HCT116 (cell line): Measurements from ENCODE around the gene PSME2. TPM values are rescaled to one million over a fixed set of nuclear protein-coding genes. Genes with fewer than 3 reads are reported as not detected.

ENCODE experiments used
- ATAC-seq: fragments of 200-7000 bp; cut with Tn5 transposase; 2 replicates; pipeline ENCODE4 v1.9.1; 2020; ENCODE audit warnings: mild to moderate bottlenecking, moderate library complexity
- BruUV-seq: library from RNA; stranded (reverse); fragments of 400-500 nt; replicated peaks from 2 replicates; lab custom pipeline; 2021; lab: Mats Ljungman, UMichigan
- CTCF ChIA-PET: fragments of 300-600 bp; sonication (Branson Sonifier 250); formaldehyde crosslinking; loops from one replicate; lab custom pipeline; 2021; ENCODE audit warnings: antibody characterized with exemption; lab: Charles Lee
- POLR2A ChIA-PET: fragments of 300-600, 350-600 bp; sonication (Branson Sonifier 250); formaldehyde crosslinking; loops from one replicate; lab custom pipeline; 2021; ENCODE audit warnings: antibody characterized with exemption; lab: Charles Lee
- RAD21 ChIA-PET, 2 experiments: fragments of 300-600 bp; sonication (Branson Sonifier 250); formaldehyde crosslinking; loops; one replicate each; lab custom pipeline; 2023; ENCODE audit warnings: low total read pairs in 2 of 2; ENCODE audit not compliant: uncharacterized antibody in 2 of 2, unreplicated experiment in 2 of 2, low non-redundant PET in 1 of 2; lab: Charles Lee
- DNase-seq: peaks from one replicate; pipeline ENCODE4 v3.0.0-alpha.2; 2010; ENCODE audit warnings: low read depth, low spot score
- H2AFZ ChIP-seq: fragments of 200-600 bp; shearing (Covaris generic), sonication (generic); 2 replicates; pipeline ENCODE4 v1.6.1; 2017; ENCODE audit warnings: low read depth, mixed run types, mixed read lengths, antibody characterized with exemption, low read length; ENCODE audit not compliant: poor library complexity, severe bottlenecking
- H3K27ac ChIP-seq: 2 replicates; pipeline ENCODE4 v1.5.1; 2012; ENCODE audit warnings: low read depth, low read length
- H3K27me3 ChIP-seq: fragments of 200-600 bp; sonication (generic); 2 replicates; pipeline ENCODE4 v1.6.1; 2016; ENCODE audit warnings: mixed run types, low read length, mixed read lengths; ENCODE audit not compliant: insufficient read depth
- H3K36me3 ChIP-seq, 2 experiments: fragments of 200-500 bp in 1 of 2; fragments of 200-600 bp in 1 of 2; sonication (Bioruptor generic) in 1 of 2; sonication (generic) in 1 of 2; 2 replicates each; pipeline versions ENCODE4 v1.5.1 to v1.6.1; 2014 to 2016; ENCODE audit warnings: low read length in 2 of 2, inconsistent platforms in 1 of 2, mixed read lengths in 1 of 2, mixed run types in 1 of 2; ENCODE audit not compliant: insufficient read depth in 2 of 2, control insufficient read depth in 1 of 2
- H3K4me1 ChIP-seq, 2 experiments: fragments of 200-600 bp in 1 of 2; sonication (generic) in 1 of 2; 2 replicates each; pipeline versions ENCODE4 v1.5.1 to v1.6.1; 2012 to 2017; ENCODE audit warnings: low read length in 2 of 2, inconsistent platforms in 1 of 2, mild to moderate bottlenecking in 1 of 2, mixed read lengths in 1 of 2, mixed run types in 1 of 2, moderate library complexity in 1 of 2; ENCODE audit not compliant: insufficient read depth in 2 of 2, control insufficient read depth in 1 of 2
- H3K4me2 ChIP-seq: fragments of 200-600 bp; sonication (generic); 2 replicates; pipeline ENCODE4 v1.6.1; 2017; ENCODE audit warnings: mixed run types, low read length, mixed read lengths
- H3K4me3 ChIP-seq, 2 experiments: fragments of 200-600 bp in 1 of 2; sonication (generic) in 1 of 2; replicated peaks in 1 of 2; 2 replicates each; pipeline ENCODE4 v1.5.1; 2011 to 2016; ENCODE audit warnings: low read length in 2 of 2, control low read depth in 1 of 2, low read depth in 1 of 2, mild to moderate bottlenecking in 1 of 2, mixed read lengths in 1 of 2, mixed run types in 1 of 2
- H3K79me2 ChIP-seq: fragments of 200-600 bp; sonication (generic); 2 replicates; pipeline ENCODE4 v1.6.1; 2017; ENCODE audit warnings: mild to moderate bottlenecking, mixed run types, low read length, moderate library complexity, mixed read lengths; ENCODE audit not compliant: insufficient read depth
- H3K9ac ChIP-seq: fragments of 200-600 bp; sonication (generic); 2 replicates; pipeline ENCODE4 v1.6.1; 2016; ENCODE audit warnings: low read length, mixed read lengths
- H3K9me2 ChIP-seq: fragments of 200-600 bp; sonication (generic), shearing (Covaris generic); 2 replicates; pipeline ENCODE4 v1.6.1; 2017; ENCODE audit warnings: mixed run types, mild to moderate bottlenecking, moderate library complexity; ENCODE audit not compliant: insufficient read depth
- H3K9me3 ChIP-seq, 2 experiments: fragments of 200-500 bp in 1 of 2; fragments of 200-600 bp in 1 of 2; sonication (Bioruptor generic) in 1 of 2; sonication (generic) in 1 of 2; 2 replicates each; pipeline ENCODE4 v1.6.1; 2014 to 2017; ENCODE audit warnings: low read length in 2 of 2, mixed read lengths in 2 of 2, inconsistent platforms in 1 of 2, low read depth in 1 of 2, mild to moderate bottlenecking in 1 of 2, mixed run types in 1 of 2, moderate library complexity in 1 of 2; ENCODE audit not compliant: control insufficient read depth in 1 of 2, insufficient read depth in 1 of 2
- H4K20me1 ChIP-seq: fragments of 200-600 bp; sonication (generic), shearing (Covaris generic); 2 replicates; pipeline ENCODE4 v1.6.1; 2017; ENCODE audit warnings: mixed run types, mild to moderate bottlenecking, moderate library complexity; ENCODE audit not compliant: insufficient read depth
- POLR2AphosphoS5 ChIP-seq: IDR thresholded peaks from 2 replicates; pipeline ENCODE4 v1.6.1; 2011; ENCODE audit warnings: mild to moderate bottlenecking, low read depth, low read length, moderate library complexity
- SIN3A ChIP-seq: IDR thresholded peaks from 2 replicates; pipeline ENCODE4 v1.6.1; 2012; ENCODE audit warnings: low read depth
- TCF7L2 ChIP-seq: IDR thresholded peaks from 2 replicates; pipeline ENCODE4 v1.7.0; 2011; ENCODE audit warnings: borderline replicate concordance, inconsistent platforms; ENCODE audit not compliant: insufficient read depth, insufficient read length; ENCODE audit errors: extremely low read depth
- ZBTB33 ChIP-seq: IDR thresholded peaks from 2 replicates; pipeline ENCODE4 v1.6.1; 2011; ENCODE audit warnings: mild to moderate bottlenecking, low read length, moderate library complexity; ENCODE audit not compliant: insufficient replicate concordance; ENCODE audit errors: extremely low read depth
- intact Hi-C: fragments of 100-400 bp; cut with micrococcal nuclease; formaldehyde crosslinking; loops from 2 replicates; pipeline ENCODE4 v1.10.0; 2022
- total RNA-seq: library from RNA; stranded (reverse); gene quantifications from one replicate; pipeline ENCODE4 v1.2.1, GENCODE V29; 2021; ENCODE audit not compliant: unreplicated experiment

Gene PSME2
- total RNA-seq, 1 experiment from 2014 or later, result 160 TPM

- TF ChIP-seq TCF7L2, result no peak
Measured at GRCh38 chr14:24177041-24177825, 30.8 kb upstream of the PSME2 start (continued).

- Histone ChIP-seq H3K4me2 (no peak overlapping the region), H3K79me2 (no peaks in the 10 kb centered on the region), H4K20me1 (no peaks in the 10 kb centered on the region), H3K9me3 (no peaks in the 10 kb centered on the region), H3K27ac (no peak overlapping the region), H2AFZ (no peak overlapping the region), H3K4me1 (no peaks in the 10 kb centered on the region), H3K9me2 (no peaks in the 10 kb centered on the region), H3K36me3 (peaks cover 16 to 21% of the 10 kb centered on the region in 2 experiments; a peak in 3 of 4 replicates), H3K9ac (no peak overlapping the region), H3K4me3 (no peak overlapping the region), H3K27me3 (no peaks in the 10 kb centered on the region)
- DNase-seq, result no peak
- intact Hi-C loops, result no loop called here
- BruUV-seq, result no TSS peak
- no peak for TF ChIP-seq SIN3A
- TF ChIP-seq ZBTB33, result no peak
- no peak for TF ChIP-seq POLR2AphosphoS5
- CTCF ChIA-PET, result no interaction called here
- RAD21 ChIA-PET, result no interaction called here
- POLR2A ChIA-PET, result no interaction called here
- ATAC-seq, result no peak
Measured at GRCh38 chr14:24176599-24176998, 30.2 kb upstream of the PSME2 start.
